Stimulated activated CD4-positive, alpha-beta T cell treated with anti-CD3 and anti-CD28 coated beads, Interleukin-1b, Interleukin-23, amount 100 ng/mL, for 4 hours (primary cell): ENCODE measurements around the gene TMED7.

Source experiments
- DNase-seq, 2 donors: peaks; one replicate each; pipeline ENCODE4 v3.0.0-alpha.2; 2020; ENCODE audit warnings: low read depth in 2 of 2

Gene TMED7

DNA sequence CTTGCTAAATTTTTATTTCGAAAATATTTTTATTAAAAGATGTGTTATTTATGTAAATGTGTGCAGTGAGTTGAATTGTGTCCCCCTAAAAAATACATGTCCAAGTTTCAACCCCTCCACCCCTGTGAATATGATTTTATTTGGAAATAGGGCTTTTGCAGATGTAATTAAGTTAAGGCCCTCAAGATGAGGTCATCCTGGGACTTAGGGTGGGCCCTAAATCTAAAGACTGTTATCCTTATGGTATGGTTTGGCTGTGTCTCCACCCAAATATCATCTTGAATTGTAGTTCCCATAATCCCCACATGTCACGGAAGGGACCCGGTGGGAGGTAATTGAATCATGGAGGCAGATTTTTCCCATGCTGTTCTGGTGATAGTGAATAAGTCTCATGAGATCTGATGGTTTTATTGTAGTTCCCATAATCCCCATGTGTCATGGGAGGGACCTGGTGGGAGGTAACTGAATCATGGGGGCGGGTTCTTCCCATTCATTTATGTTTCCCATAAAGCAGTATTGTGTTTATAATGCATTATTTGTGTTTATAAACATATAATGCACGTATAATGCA is 1.5 kb upstream of the TMED7 start:
- DNase-seq = no peak

GRCh38 chr5:115626445-115626823 is 598 bp upstream of the TMED7 start:
- no peak for DNase-seq

GRCh38 chr5:115624994-115625393 is 842 bp downstream of the TMED7 start:
- DNase-seq = no peak

DNA sequence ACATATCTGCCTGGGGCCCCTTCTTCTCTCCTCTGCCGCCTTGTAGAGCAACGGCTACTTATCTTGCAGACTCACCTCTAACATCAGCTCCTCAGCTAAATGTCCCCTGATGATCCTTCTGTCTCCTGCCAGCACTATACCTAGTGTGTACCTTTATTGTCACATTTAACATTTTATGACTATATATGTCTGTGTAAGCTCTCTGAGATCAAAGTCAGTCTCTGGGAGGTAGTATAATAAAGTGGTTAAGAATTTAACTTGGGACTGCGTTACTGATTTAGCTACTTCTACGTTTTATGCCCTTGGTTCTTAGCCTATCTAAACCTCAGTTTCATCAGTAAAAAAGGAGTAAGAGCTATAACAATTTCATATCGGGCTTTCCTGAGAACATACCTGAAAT is 2.2 kb downstream of the TMED7 start:
- DNase-seq = no peak

DNA sequence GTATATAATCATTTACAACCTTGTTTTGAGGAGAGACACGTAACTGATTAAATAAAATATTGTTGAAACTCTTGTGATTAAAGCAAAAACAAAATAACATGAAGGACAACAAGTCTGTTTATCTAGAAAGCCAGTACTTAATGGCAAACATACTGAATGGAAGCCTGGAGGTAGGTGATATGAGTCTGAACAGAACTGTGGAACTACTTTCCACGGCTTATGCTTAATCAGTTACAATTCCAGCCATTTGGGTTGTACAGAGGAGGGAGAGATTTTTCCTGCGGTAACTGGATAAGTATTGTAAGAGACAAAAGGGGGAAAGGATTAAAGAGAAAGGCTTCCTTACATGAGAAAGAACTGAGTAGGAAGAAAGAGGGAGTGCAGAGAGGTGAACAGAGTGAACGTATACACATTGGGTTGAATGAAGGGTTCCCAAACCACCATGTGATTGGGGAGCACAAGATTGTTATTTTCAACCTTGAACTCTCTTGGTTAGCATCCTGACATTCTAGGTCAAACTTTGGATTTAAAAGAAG is 4.4 kb downstream of the TMED7 start:
- no peak for DNase-seq

GRCh38 chr5:115616892-115617291 is 8.9 kb downstream of the TMED7 start:
- no peak for DNase-seq

- no peak for DNase-seq
These were observed 9.4 kb downstream of the TMED7 start for GRCh38 chr5:115616472-115616871.

- DNase-seq = no peak
These were observed 14.0 kb downstream of the TMED7 start for GRCh38 chr5:115611873-115612272.

GRCh38 chr5:115607935-115608334 is 17.9 kb downstream of the TMED7 start:
- DNase-seq = no peak

DNA sequence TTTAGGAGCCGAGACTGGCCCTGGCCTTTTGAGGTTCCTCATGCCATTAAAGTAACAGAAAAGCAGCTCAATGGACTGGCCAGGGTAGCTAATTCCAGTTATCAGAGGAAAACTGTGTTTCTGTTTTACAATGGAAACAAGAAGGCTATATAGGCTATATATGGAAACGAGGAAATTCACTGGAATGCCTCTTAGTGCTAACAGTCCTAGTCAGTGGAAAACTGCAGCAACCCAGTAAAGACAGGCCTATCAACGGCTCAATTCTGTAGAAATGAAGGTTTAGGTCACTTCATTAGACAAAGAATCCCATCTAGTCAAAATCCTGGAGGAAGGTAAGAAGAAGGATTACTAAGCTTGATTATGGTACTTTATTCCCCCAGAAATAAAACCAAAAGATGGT is 20.4 kb downstream of the TMED7 start:
- no peak for DNase-seq

DNA sequence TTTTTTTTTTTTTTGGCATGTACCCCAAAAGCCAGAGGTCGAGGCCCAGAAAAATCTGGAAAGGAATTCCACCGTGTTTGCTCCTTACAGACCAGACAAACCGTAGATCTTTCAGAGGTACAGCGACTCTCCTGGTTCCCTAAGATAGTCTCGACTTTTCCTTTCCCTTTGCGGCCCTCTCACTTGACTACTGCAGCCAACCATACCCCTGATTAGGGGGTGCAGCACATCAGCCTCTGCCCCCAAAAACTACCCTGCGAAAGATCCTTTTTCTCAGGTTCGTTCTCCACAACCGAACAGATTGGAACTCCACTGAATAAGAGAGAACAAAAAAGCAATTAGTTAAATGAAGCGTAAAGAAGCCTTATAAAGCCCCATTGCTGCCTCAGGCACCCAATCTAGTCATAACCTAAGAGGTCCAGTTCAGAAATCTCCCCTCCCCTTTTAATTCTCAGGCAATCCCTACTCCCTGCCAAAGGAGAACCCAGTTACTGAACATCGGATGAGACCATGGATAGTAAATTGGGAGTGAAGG is 23.2 kb downstream of the TMED7 start:
- no peak for DNase-seq

DNA sequence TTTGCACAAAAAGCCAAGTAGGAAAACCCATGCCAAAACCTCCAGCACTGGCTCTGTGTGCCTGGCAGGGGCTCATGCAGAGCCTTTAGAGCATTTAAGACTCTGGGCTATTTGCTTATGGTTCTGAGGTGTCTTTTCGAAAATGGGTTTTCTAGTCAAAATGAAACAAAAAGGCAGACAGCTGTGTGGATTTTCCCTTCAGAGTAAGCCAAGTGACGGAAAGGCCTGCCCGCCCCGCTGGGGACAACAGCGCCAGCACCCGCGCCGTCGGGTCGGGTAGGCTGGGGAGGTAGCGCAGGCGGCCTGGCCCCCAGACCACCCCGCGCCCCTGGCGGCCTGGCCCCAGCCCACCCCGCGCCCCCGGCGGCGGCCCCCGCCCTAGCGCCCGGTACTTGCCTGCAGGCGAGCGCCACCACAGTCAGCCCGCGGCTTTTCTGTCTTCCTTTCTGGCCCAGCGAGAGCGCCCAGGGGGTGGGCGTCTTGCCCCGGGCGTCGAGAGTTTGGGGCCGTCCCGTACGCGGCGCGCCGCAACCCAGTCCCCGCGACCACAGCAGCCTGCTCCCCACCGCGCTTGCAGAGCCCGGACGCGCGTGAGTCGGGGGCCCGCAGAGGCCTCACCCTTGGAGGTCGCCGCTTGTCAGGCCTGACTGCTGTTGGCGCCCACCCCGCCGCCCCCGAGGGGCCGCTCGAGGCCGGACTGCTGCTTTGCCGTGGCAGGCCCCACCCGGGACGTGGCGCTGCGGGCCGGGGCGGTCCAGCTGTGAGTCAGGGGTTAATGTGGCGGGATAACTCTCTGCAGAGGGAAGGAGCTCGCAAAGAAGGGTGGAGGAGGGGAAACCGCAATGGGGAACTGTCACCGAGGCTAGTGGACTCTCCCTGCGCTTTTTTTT is 23.9 kb downstream of the TMED7 start, which contains the start of gene TICAM2:
Gene TICAM2, minus strand, starts transcription at position 779 of the 890 bp plus-strand sequence. CDS start 21,223 bp downstream, outside the sequence.
- peak; percentile 34 to 59 for DNase-seq

GRCh38 chr5:115600766-115601165 is 25.1 kb downstream of the TMED7 start:
- DNase-seq = no peak

DNA sequence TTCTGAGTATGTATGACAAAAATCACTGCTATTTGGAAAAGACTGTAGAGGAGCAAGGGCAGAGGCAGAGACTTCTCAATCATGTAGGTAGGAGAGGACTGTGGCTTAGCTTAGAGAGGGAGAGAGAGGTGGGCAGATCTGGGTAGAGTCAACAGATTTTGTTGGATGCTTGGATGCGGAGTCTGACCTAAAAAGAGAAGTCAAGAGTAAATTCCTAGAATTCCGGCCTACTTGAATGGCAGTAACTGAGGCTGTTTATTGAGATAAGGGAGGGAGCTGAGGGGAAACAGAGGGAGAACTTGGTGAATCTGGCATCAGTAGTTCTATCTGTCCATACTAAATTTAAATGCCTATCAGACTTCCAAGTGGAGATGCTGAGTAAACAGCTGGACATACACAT is 25.9 kb downstream of the TMED7 start:
- no peak for DNase-seq

- no peak for DNase-seq
These were observed 26.3 kb downstream of the TMED7 start for GRCh38 chr5:115599502-115599901.

- DNase-seq = no peak
These were observed 31.4 kb downstream of the TMED7 start for GRCh38 chr5:115594128-115595047.

GRCh38 chr5:115589043-115589442 is 36.8 kb downstream of the TMED7 start:
- DNase-seq = no peak

DNA sequence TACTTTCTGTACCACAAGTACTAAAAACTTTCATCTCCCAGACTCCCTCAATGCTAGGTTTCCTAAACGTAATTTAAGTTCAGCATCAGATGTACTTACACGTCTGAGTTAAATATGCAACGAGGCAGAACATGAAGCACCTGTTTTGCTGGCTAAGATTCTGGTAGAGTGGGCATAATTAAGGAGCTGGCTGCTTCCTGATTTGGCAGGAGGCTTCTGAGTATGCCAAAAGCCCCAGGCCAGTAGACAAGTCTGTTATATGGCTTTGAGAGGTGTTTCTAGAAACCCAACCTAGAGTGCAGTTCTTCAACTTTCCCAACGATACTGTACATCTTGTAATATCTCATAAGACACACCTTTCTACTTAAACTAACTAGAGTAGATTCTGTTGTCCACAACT is 37.2 kb downstream of the TMED7 start:
- no peak for DNase-seq

GRCh38 chr5:115586525-115587146 is 39.2 kb downstream of the TMED7 start:
- DNase-seq = no peak

DNA sequence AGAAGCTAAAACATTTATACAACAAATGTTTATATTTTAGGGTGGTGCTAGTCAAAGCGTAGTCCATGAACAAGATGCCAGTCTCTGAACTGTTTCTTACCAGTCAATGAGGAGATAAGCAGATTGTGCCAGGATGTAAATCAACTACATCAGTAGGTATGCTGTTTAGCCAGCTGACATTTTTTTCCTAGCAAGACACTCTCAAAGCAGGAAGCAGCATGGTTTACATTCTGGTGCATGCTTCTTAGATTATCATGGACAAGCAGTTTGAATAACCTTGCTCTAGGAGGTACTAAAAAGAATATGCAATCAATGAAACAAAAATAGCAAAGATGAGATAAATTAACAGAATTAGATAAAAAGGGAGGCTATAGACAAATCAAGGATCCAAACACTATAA is 40.6 kb downstream of the TMED7 start:
- DNase-seq = no peak

DNA sequence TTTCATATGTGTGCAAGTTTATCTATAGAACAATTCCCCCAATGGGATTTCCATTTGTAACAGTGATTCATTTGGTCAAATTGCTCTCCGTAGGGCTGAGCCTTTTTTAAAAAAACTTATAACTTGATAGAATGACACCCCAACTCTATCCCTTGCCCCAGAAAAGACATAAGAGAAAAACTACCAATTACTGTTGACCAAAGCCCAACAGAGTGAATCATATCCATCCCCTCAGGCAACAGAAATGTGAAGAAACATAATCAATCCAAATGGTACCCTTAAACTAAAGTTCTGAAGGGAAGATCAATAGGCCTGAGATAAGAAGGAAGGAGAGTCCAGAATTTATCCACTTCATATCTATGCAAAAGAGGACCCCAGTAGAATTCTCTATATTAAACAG is 41.3 kb downstream of the TMED7 start:
- DNase-seq = no peak
